HCT116 (cell line): ENCODE data around the gene NUFIP2. TPM values are rescaled to one million over a fixed set of nuclear protein-coding genes. Genes with fewer than 3 reads are reported as not detected.

Source experiments
- ATAC-seq: fragments of 200-7000 bp; cut with Tn5 transposase; 2 replicates; pipeline ENCODE4 v1.9.1; 2020; ENCODE audit warnings: mild to moderate bottlenecking, moderate library complexity
- BruUV-seq: library from RNA; stranded (reverse); fragments of 400-500 nt; replicated peaks from 2 replicates; lab custom pipeline; 2021; lab: Mats Ljungman, UMichigan
- CTCF ChIA-PET: fragments of 300-600 bp; sonication (Branson Sonifier 250); formaldehyde crosslinking; loops from one replicate; lab custom pipeline; 2021; ENCODE audit warnings: antibody characterized with exemption; lab: Charles Lee
- POLR2A ChIA-PET: fragments of 300-600, 350-600 bp; sonication (Branson Sonifier 250); formaldehyde crosslinking; loops from one replicate; lab custom pipeline; 2021; ENCODE audit warnings: antibody characterized with exemption; lab: Charles Lee
- RAD21 ChIA-PET, 2 experiments: fragments of 300-600 bp; sonication (Branson Sonifier 250); formaldehyde crosslinking; loops; one replicate each; lab custom pipeline; 2023; ENCODE audit warnings: low total read pairs in 2 of 2; ENCODE audit not compliant: uncharacterized antibody in 2 of 2, unreplicated experiment in 2 of 2, low non-redundant PET in 1 of 2; lab: Charles Lee
- DNase-seq: peaks from one replicate; pipeline ENCODE4 v3.0.0-alpha.2; 2010; ENCODE audit warnings: low read depth, low spot score
- H2AFZ ChIP-seq: fragments of 200-600 bp; shearing (Covaris generic), sonication (generic); 2 replicates; pipeline ENCODE4 v1.6.1; 2017; ENCODE audit warnings: low read depth, mixed run types, mixed read lengths, antibody characterized with exemption, low read length; ENCODE audit not compliant: poor library complexity, severe bottlenecking
- H3K27ac ChIP-seq: 2 replicates; pipeline ENCODE4 v1.5.1; 2012; ENCODE audit warnings: low read depth, low read length
- H3K27me3 ChIP-seq: fragments of 200-600 bp; sonication (generic); 2 replicates; pipeline ENCODE4 v1.6.1; 2016; ENCODE audit warnings: mixed run types, low read length, mixed read lengths; ENCODE audit not compliant: insufficient read depth
- H3K36me3 ChIP-seq, 2 experiments: fragments of 200-500 bp in 1 of 2; fragments of 200-600 bp in 1 of 2; sonication (Bioruptor generic) in 1 of 2; sonication (generic) in 1 of 2; 2 replicates each; pipeline versions ENCODE4 v1.5.1 to v1.6.1; 2014 to 2016; ENCODE audit warnings: low read length in 2 of 2, inconsistent platforms in 1 of 2, mixed read lengths in 1 of 2, mixed run types in 1 of 2; ENCODE audit not compliant: insufficient read depth in 2 of 2, control insufficient read depth in 1 of 2
- H3K4me1 ChIP-seq, 2 experiments: fragments of 200-600 bp in 1 of 2; sonication (generic) in 1 of 2; 2 replicates each; pipeline versions ENCODE4 v1.5.1 to v1.6.1; 2012 to 2017; ENCODE audit warnings: low read length in 2 of 2, inconsistent platforms in 1 of 2, mild to moderate bottlenecking in 1 of 2, mixed read lengths in 1 of 2, mixed run types in 1 of 2, moderate library complexity in 1 of 2; ENCODE audit not compliant: insufficient read depth in 2 of 2, control insufficient read depth in 1 of 2
- H3K4me2 ChIP-seq: fragments of 200-600 bp; sonication (generic); 2 replicates; pipeline ENCODE4 v1.6.1; 2017; ENCODE audit warnings: mixed run types, low read length, mixed read lengths
- H3K4me3 ChIP-seq, 2 experiments: fragments of 200-600 bp in 1 of 2; sonication (generic) in 1 of 2; replicated peaks in 1 of 2; 2 replicates each; pipeline ENCODE4 v1.5.1; 2011 to 2016; ENCODE audit warnings: low read length in 2 of 2, control low read depth in 1 of 2, low read depth in 1 of 2, mild to moderate bottlenecking in 1 of 2, mixed read lengths in 1 of 2, mixed run types in 1 of 2
- H3K79me2 ChIP-seq: fragments of 200-600 bp; sonication (generic); 2 replicates; pipeline ENCODE4 v1.6.1; 2017; ENCODE audit warnings: mild to moderate bottlenecking, mixed run types, low read length, moderate library complexity, mixed read lengths; ENCODE audit not compliant: insufficient read depth
- H3K9ac ChIP-seq: fragments of 200-600 bp; sonication (generic); 2 replicates; pipeline ENCODE4 v1.6.1; 2016; ENCODE audit warnings: low read length, mixed read lengths
- H3K9me2 ChIP-seq: fragments of 200-600 bp; sonication (generic), shearing (Covaris generic); 2 replicates; pipeline ENCODE4 v1.6.1; 2017; ENCODE audit warnings: mixed run types, mild to moderate bottlenecking, moderate library complexity; ENCODE audit not compliant: insufficient read depth
- H3K9me3 ChIP-seq, 2 experiments: fragments of 200-500 bp in 1 of 2; fragments of 200-600 bp in 1 of 2; sonication (Bioruptor generic) in 1 of 2; sonication (generic) in 1 of 2; 2 replicates each; pipeline ENCODE4 v1.6.1; 2014 to 2017; ENCODE audit warnings: low read length in 2 of 2, mixed read lengths in 2 of 2, inconsistent platforms in 1 of 2, low read depth in 1 of 2, mild to moderate bottlenecking in 1 of 2, mixed run types in 1 of 2, moderate library complexity in 1 of 2; ENCODE audit not compliant: control insufficient read depth in 1 of 2, insufficient read depth in 1 of 2
- H4K20me1 ChIP-seq: fragments of 200-600 bp; sonication (generic), shearing (Covaris generic); 2 replicates; pipeline ENCODE4 v1.6.1; 2017; ENCODE audit warnings: mixed run types, mild to moderate bottlenecking, moderate library complexity; ENCODE audit not compliant: insufficient read depth
- CBX3 ChIP-seq: IDR thresholded peaks from 2 replicates; pipeline ENCODE4 v1.6.1; 2012; ENCODE audit warnings: low read depth
- CEBPB ChIP-seq: IDR thresholded peaks from 2 replicates; pipeline ENCODE4 v1.6.1; 2012; ENCODE audit warnings: low read depth
- EGR1 ChIP-seq: IDR thresholded peaks from 2 replicates; pipeline ENCODE4 v1.6.1; 2012; ENCODE audit warnings: low read depth
- ELF1 ChIP-seq: IDR thresholded peaks from 2 replicates; pipeline ENCODE4 v1.6.1; 2012; ENCODE audit warnings: low read depth, borderline replicate concordance
- EZH2phosphoT487 ChIP-seq: fragments of 200-600 bp; IDR thresholded peaks from 2 replicates; pipeline ENCODE4 v1.6.1; 2018; ENCODE audit warnings: antibody characterized with exemption, borderline replicate concordance
- FOSL1 ChIP-seq: IDR thresholded peaks from 2 replicates; pipeline ENCODE4 v1.6.1; 2012; ENCODE audit warnings: low read depth
- JUND ChIP-seq: IDR thresholded peaks from 2 replicates; pipeline ENCODE4 v1.6.1; 2012
- POLR2A ChIP-seq: IDR thresholded peaks from 2 replicates; pipeline ENCODE4 v1.7.0; 2011; ENCODE audit warnings: borderline replicate concordance; ENCODE audit not compliant: insufficient read depth, insufficient read length; ENCODE audit errors: extremely low read depth
- POLR2AphosphoS5 ChIP-seq: IDR thresholded peaks from 2 replicates; pipeline ENCODE4 v1.6.1; 2011; ENCODE audit warnings: mild to moderate bottlenecking, low read depth, low read length, moderate library complexity
- RAD21 ChIP-seq: IDR thresholded peaks from 2 replicates; pipeline ENCODE4 v1.6.1; 2012; ENCODE audit warnings: low read depth, mild to moderate bottlenecking
- SP1 ChIP-seq: IDR thresholded peaks from 2 replicates; pipeline ENCODE4 v1.6.1; 2012; ENCODE audit warnings: low read depth
- SRF ChIP-seq: IDR thresholded peaks from 2 replicates; pipeline ENCODE4 v1.6.1; 2012; ENCODE audit warnings: low read depth
- TCF7L2 ChIP-seq: IDR thresholded peaks from 2 replicates; pipeline ENCODE4 v1.7.0; 2011; ENCODE audit warnings: borderline replicate concordance, inconsistent platforms; ENCODE audit not compliant: insufficient read depth, insufficient read length; ENCODE audit errors: extremely low read depth
- YY1 ChIP-seq: IDR thresholded peaks from 2 replicates; pipeline ENCODE4 v1.6.1; 2011; ENCODE audit warnings: low read length, low read depth, moderate library complexity, mild to moderate bottlenecking; ENCODE audit not compliant: insufficient replicate concordance; ENCODE audit errors: extremely low read depth
- ZNF274 ChIP-seq: fragments of 200-500 bp; sonication (Bioruptor generic); IDR thresholded peaks from 2 replicates; pipeline ENCODE4 v1.6.1; 2014; ENCODE audit warnings: mild to moderate bottlenecking, low read depth, low read length, inconsistent platforms
- intact Hi-C: fragments of 100-400 bp; cut with micrococcal nuclease; formaldehyde crosslinking; loops from 2 replicates; pipeline ENCODE4 v1.10.0; 2022
- total RNA-seq: library from RNA; stranded (reverse); gene quantifications from one replicate; pipeline ENCODE4 v1.2.1, GENCODE V29; 2021; ENCODE audit not compliant: unreplicated experiment
- TF ChIP-seq, protein P1 (sequence below): IDR thresholded peaks from 2 replicates; pipeline ENCODE4 v1.6.1; 2011; ENCODE audit warnings: mild to moderate bottlenecking, low read length, moderate library complexity; ENCODE audit not compliant: insufficient replicate concordance; ENCODE audit errors: extremely low read depth
- TF ChIP-seq, protein P2 (sequence below), 3 experiments: fragments of 200-600 bp in 1 of 3; sonication (generic) in 1 of 3; IDR thresholded peaks in 2 of 3; conservative IDR thresholded peaks in 1 of 3; 2 replicates each; pipeline ENCODE4 v1.5.1; 2012 to 2017; ENCODE audit warnings: low read depth in 2 of 3, low read length in 2 of 3, antibody characterized with exemption in 1 of 3, borderline replicate concordance in 1 of 3, control low read depth in 1 of 3, mild to moderate bottlenecking in 1 of 3, mixed read lengths in 1 of 3, mixed run types in 1 of 3, moderate library complexity in 1 of 3; ENCODE audit not compliant: insufficient read depth in 1 of 3
- TF ChIP-seq, protein P3 (sequence below): IDR thresholded peaks from 2 replicates; pipeline ENCODE4 v1.6.1; 2012
- TF ChIP-seq, protein P4 (sequence below): IDR thresholded peaks from 2 replicates; pipeline ENCODE4 v1.6.1; 2012

NUFIP2 gene
- total RNA-seq, 1 experiment from 2014 or later: 66.5 TPM

DNA sequence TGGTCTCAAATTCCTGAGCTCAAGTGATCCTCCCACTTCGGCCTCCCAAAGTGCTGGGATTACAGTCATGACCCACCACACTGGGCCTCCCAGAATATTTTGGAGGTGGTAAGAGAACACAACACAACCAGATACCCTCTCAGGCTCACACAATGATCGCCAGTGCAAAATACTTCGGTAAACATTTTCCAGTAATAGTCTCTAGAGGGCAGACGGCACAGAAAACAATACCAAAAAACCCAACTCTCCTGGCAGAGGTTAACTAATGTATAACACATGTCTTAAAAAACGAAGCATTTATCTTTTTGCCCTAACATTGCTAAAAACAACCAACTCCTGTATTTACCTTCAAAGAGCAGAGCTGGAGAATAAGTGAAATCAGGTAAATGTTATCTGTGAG, 10.5 kb downstream of the NUFIP2 start:
- H2AFZ ChIP-seq: no peak overlapping the region
- no peak for DNase-seq
- H3K9me3 ChIP-seq: no peaks in the 10 kb centered on the region
- H3K27me3 ChIP-seq: no peaks in the 10 kb centered on the region
- peak; percentile 57 for ATAC-seq
- H3K4me2 ChIP-seq: no peak overlapping the region
- no peaks in the 10 kb centered on the region for H3K9me2 ChIP-seq
- H3K27ac ChIP-seq: no peak overlapping the region
- intact Hi-C loops: no loop called here
- peaks cover 61% of the 10 kb centered on the region for H4K20me1 ChIP-seq
- RAD21 ChIA-PET: no interaction called here
- no peak overlapping the region for H3K9ac ChIP-seq
- H3K36me3 ChIP-seq: peaks cover 40 to 70% of the 10 kb centered on the region in 2 experiments
- no peaks in the 10 kb centered on the region for H3K4me1 ChIP-seq
- POLR2A ChIA-PET: interaction anchor here (1.3 kb wide), 1 partner anchor 11 kb away, joined by 5 read pairs; the partner anchor contains the start of gene NUFIP2
- BruUV-seq: no TSS peak
- CTCF ChIA-PET: interaction anchor here (2.6 kb wide), 1 partner anchor 8 kb away, joined by 11 read pairs; no protein-coding TSS in a partner anchor
- no peak overlapping the region for H3K4me3 ChIP-seq
- TF ChIP-seq CEBPB (no peak), ELF1 (no peak), SRF (no peak), POLR2A (no peak), RAD21 (no peak), ZNF274 (no peak), TCF7L2 (no peak), EGR1 (no peak), FOSL1 (no peak), CBX3 (no peak), EZH2phosphoT487 (no peak), JUND (no peak), YY1 (no peak), SP1 (no peak), POLR2AphosphoS5 (no peak; the same call in 1 of the 2 replicates)
- TF ChIP-seq, protein P1, sequence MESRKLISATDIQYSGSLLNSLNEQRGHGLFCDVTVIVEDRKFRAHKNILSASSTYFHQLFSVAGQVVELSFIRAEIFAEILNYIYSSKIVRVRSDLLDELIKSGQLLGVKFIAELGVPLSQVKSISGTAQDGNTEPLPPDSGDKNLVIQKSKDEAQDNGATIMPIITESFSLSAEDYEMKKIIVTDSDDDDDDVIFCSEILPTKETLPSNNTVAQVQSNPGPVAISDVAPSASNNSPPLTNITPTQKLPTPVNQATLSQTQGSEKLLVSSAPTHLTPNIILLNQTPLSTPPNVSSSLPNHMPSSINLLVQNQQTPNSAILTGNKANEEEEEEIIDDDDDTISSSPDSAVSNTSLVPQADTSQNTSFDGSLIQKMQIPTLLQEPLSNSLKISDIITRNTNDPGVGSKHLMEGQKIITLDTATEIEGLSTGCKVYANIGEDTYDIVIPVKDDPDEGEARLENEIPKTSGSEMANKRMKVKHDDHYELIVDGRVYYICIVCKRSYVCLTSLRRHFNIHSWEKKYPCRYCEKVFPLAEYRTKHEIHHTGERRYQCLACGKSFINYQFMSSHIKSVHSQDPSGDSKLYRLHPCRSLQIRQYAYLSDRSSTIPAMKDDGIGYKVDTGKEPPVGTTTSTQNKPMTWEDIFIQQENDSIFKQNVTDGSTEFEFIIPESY: no peak
- TF ChIP-seq, protein P2, sequence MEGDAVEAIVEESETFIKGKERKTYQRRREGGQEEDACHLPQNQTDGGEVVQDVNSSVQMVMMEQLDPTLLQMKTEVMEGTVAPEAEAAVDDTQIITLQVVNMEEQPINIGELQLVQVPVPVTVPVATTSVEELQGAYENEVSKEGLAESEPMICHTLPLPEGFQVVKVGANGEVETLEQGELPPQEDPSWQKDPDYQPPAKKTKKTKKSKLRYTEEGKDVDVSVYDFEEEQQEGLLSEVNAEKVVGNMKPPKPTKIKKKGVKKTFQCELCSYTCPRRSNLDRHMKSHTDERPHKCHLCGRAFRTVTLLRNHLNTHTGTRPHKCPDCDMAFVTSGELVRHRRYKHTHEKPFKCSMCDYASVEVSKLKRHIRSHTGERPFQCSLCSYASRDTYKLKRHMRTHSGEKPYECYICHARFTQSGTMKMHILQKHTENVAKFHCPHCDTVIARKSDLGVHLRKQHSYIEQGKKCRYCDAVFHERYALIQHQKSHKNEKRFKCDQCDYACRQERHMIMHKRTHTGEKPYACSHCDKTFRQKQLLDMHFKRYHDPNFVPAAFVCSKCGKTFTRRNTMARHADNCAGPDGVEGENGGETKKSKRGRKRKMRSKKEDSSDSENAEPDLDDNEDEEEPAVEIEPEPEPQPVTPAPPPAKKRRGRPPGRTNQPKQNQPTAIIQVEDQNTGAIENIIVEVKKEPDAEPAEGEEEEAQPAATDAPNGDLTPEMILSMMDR (IDR thresholded peaks at IDR 0.05 in 2 of 3, conservative IDR thresholded peaks at IDR 0.05 in 1 of 3; ENCODE audit: borderline replicate concordance in 1 of 3, insufficient read depth in 1 of 3, low read depth in 2 of 3, low read length in 2 of 3): no peak; a peak in 1 of 6 replicates
- TF ChIP-seq, protein P3, sequence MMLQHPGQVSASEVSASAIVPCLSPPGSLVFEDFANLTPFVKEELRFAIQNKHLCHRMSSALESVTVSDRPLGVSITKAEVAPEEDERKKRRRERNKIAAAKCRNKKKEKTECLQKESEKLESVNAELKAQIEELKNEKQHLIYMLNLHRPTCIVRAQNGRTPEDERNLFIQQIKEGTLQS: no peak
- TF ChIP-seq, protein P4, sequence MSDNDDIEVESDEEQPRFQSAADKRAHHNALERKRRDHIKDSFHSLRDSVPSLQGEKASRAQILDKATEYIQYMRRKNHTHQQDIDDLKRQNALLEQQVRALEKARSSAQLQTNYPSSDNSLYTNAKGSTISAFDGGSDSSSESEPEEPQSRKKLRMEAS: no peak
- H3K79me2 ChIP-seq: peaks cover 100% of the 10 kb centered on the region
